ENCODE measurements around the gene MAOB.

- TF ChIP-seq CTCF (conservative IDR thresholded peaks at IDR 0.05 in 1 of 2, IDR thresholded peaks at IDR 0.05 in 1 of 2; ENCODE audit: low read depth in 1 of 2, low read length in 2 of 2) (no peak), EZH2 (IDR thresholded peaks at IDR 0.05; ENCODE audit: low read length, missing control alignments) (no peak)
Measured at GRCh38 chrX:43745938-43746721, 136.1 kb downstream of the MAOB start.

Measured in fibroblast of lung (primary cell).